Measurements from ENCODE around the gene ARG2. TPM values are rescaled to one million over a fixed set of nuclear protein-coding genes. Genes with fewer than 3 reads are reported as not detected.

The ARG2 gene
- total and polyA plus RNA-seq, 9 of the 15 experiments (the other 6 are each of a cell fraction or from before 2014, with no cell fraction given) = 6.2 to 75.0 (median 17.8) TPM

GRCh38 chr14:67599698-67600561, 19.8 kb upstream of the ARG2 start, which contains the start of gene PIGH (continued):
- TF ChIP-seq VEZF1 (CRISPR knock-in tag; IDR thresholded peaks at IDR 0.05) (peak; percentile 61), ARID3A (IDR thresholded peaks at IDR 0.05; ENCODE audit: borderline replicate concordance, low read depth, low read length) (0 out of 2 replicates have a peak, but pooled peaks have one; percentile 17), ARID3B (CRISPR knock-in tag; IDR thresholded peaks at IDR 0.05; ENCODE audit: borderline replicate concordance) (no peak), RCOR1 (IDR thresholded peaks at IDR 0.05; ENCODE audit: borderline replicate concordance in 1 of 2, low read depth in 2 of 2, low read length in 2 of 2) (peak in 1 of 2 experiments; percentile 16; a peak in 1 of 4 replicates), CTBP1 (IDR thresholded peaks at IDR 0.05; ENCODE audit: borderline replicate concordance) (peak; percentile 91), ETS1 (conservative IDR thresholded peaks at IDR 0.05; ENCODE audit: control insufficient read depth, low read depth, low read length) (peak; percentile 67), CHD4 (IDR thresholded peaks at IDR 0.05; ENCODE audit: insufficient read depth, insufficient replicate concordance, low read depth, low read length, poor library complexity, severe bottlenecking) (no peak), RBM22 (IDR thresholded peaks at IDR 0.05; ENCODE audit: low read depth, low read length, poor library complexity, severe bottlenecking) (no peak), NCOA6 (IDR thresholded peaks at IDR 0.05) (no peak), ZNF444 (CRISPR knock-in tag; IDR thresholded peaks at IDR 0.05) (no peak), ZMIZ1 (IDR thresholded peaks at IDR 0.05; ENCODE audit: low read depth in 2 of 2, low read length in 2 of 2) (no peak), TBL1XR1 (IDR thresholded peaks at IDR 0.05; ENCODE audit: low read length in 2 of 2) (0 out of 4 replicates have a peak, but pooled peaks of 1 of the 2 experiments have one; percentile 14)
